GM21723 (cell line): ENCODE results near the gene ACRV1.
"Not testable (repeated sequence)": the region's sequence is repeated elsewhere in the genome, so short reads cannot be mapped to it uniquely, and the experiment has no call there.

Source experiments
- ATAC-seq: cut with Tn5 transposase; IDR thresholded peaks from one replicate; pipeline ENCODE4 v1.9.1; 2021; ENCODE audit warnings: mild to moderate bottlenecking, moderate library complexity; ENCODE audit not compliant: unreplicated experiment

The ACRV1 gene, protein sequence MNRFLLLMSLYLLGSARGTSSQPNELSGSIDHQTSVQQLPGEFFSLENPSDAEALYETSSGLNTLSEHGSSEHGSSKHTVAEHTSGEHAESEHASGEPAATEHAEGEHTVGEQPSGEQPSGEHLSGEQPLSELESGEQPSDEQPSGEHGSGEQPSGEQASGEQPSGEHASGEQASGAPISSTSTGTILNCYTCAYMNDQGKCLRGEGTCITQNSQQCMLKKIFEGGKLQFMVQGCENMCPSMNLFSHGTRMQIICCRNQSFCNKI

DNA sequence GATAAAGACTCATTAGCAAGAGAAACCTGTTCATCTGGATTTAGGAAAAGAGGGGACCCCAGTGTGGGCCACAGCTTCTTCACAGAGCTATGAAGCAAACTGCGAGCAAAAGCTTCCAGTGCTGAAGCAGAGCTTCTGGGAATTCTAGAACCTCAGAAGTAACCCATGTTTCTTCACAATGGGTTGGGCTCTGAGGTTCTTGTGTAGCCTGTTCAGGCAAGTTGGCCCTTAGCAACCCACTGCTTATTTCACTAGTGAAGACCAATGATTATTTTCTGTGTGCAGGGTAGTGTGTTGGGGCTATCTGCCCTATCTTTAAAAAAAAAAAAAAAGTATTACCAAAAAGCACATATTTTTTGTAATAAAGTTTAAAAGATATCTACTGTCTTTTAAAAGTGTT, at the start of gene ACRV1:
Gene ACRV1 (minus strand): TSS at position 101 of the 400 bp plus-strand sequence. CDS start 67 bp downstream, at position 34.
- no peak for ATAC-seq

DNA sequence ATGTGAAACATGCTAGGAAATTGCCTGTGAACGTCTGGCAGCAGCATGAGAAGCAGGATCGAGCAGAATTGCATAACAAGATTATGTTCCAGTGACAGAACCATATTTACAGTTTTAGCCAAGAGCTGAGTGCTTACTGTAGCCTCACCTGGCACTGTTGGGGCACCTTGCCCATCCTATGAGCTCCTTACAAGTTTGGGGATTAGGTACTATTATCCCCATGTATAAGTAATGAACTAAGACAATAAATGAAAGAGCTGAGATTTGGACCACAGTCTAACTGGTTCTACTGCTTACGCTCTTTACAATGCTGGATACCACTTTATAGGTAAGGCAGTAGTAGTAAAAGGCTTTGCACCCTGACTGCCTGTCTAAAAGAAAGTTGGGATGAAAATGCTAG, 48.3 kb upstream of the ACRV1 start:
- ATAC-seq, result no peak

DNA sequence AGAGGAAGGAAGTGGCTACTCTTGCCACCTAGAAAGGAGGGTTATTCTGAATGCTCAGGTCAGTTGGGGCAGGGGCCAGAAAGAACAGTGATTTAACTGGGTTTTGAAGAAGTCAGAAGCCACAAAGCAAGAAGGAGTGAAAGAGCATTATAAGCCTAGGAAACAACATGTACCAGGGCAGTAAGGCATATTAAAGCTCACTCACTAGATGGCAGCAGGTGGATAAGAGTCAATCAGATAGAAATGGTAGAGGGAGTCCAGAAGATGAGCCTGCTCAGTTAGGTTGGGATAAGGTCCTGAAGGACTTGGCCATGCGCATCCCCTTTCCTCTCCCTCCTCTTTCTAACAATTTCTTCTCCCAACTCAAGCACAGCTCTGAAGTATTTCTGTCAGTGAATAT, 43.5 kb upstream of the ACRV1 start:
- ATAC-seq, result no peak

DNA sequence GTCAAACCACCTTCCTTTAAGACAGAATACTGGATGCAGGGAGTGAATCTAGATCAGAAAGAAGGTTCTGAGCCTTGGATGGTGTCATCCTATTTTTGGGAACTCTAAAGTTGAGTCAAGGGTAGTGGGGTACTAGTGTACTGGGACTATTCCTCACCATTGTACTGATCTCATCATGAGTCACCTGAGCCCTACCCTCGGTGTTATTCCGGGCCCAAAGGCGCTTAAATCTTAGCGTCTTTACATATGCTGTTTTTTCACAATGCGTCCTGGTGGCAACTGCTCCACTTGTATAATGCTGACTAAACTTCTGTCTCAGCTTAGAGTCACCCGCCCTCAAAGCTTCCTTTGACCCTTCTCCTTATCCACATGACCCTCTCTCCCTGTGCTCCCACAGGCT, 40.1 kb upstream of the ACRV1 start:
- ATAC-seq, result no peak

DNA sequence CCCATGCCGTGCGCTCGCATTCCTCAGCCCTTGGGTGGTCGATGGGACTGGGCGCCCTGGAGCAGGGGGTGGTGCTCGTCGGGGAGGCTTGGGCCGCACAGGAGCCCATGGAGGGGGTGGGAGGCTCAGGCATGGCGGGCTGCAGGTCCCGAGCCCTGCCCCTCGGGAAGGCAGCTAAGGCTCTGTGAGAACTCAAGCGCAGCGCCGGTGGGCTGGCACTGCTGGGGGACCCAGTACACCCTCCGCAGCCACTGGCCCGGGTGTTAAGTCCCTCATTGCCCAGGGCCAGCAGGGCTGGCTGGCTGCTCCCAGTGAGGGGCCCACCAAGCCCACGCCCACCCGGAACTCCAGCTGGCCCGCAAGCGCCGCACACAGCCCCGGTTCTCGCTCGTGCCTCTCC, 24.0 kb upstream of the ACRV1 start:
- not testable (repeated sequence) for ATAC-seq

DNA sequence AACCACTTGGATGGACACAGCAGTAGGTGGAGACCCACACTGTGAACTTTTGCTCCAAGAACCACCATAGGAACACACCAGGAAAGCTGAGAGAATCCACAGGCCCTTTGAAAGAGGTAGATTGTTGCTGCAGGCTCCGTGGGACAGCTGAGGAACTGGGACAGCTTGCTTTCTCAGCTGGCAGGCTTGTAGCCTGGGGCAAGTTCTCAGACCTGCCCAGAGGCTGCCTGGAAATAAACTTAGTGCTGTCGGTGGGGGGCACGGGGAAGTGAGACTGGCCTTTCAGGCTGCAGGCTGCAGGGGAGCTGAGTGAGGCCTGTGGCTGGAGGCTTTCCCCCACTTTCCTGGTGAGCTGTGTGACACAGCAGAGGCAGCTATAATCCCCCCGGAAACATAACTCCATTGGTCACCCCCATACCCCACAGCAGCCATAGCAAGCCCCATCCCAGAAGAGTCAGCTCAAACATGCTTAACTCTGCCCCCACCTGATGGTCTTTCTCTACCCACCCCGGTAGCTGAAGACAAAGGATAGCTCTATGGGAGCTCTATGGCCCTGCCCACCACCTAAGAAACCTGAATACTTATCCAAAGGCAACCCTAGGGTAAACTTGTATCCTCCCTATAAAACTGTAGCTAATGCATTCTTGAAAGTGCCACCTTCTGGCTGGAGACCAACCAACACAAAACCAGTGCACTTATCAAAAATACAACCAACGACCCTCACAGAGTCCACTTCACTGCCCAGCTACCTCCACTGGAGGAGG, 21.4 kb upstream of the ACRV1 start:
- no peak for ATAC-seq

DNA sequence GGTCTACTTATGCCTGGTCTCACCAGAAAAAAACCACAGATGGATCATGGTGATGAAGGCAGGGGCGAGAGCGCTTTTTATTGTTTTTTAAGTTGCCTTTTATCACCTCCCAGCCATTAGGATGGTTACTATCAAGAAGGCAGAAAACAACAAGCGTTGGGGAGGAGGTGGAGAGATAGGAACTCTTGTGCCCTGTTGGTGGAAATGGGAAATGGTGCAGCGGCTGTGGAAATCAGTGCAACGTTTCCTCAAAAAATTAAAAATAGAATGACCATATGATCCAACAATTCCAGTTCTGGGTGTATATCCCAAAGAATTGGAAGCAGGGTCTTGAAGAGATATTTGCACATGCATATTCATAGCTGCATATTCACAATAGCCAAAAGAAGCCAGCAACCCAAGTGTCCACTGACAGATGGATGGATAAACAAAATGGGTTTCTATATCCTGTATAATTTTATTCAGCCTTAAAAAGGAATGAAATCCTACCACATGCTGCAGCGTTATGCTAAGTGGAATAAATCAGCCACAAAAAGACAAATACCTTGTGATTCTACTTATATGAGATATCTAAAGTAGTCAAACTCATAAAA, 20.5 kb upstream of the ACRV1 start:
- no peak for ATAC-seq

DNA sequence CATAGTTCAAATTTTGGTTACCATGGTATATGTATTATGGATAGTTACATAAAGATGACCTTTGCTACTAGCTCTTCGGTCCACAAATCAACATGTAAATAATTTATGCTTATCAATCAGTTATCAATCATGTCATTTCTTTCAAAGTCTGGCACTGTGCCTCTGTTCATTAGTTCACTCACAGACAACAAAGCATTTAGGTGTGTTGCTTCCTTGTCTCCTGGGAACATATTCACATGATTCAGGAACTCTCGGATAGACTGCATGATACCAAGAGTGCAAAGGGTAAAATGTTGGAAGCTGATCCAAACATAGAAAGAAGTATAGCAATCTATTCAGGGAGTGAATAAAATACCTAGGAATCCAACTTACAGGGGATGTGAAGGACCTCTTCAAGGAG, 14.3 kb upstream of the ACRV1 start:
- no peak for ATAC-seq

DNA sequence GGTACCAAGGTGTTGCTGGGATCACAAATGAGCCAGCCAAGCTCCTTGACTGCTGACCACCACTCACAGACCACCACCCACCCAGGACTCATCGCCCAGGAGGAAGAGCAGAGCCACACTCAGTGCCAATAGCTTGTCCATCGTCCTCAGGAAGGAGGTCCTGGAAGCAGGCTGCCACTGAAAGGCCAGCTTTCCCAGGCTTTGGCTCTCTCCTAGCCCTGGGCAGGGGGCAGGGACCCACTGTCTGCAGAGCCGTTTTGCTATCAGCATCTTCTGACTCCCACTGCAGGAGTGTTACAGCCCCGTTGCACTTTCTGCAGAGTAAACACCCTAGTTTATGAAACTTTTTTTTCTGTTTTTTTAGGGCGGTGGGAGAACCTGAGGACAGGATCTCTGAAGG, 12.2 kb upstream of the ACRV1 start:
- no peak for ATAC-seq

DNA sequence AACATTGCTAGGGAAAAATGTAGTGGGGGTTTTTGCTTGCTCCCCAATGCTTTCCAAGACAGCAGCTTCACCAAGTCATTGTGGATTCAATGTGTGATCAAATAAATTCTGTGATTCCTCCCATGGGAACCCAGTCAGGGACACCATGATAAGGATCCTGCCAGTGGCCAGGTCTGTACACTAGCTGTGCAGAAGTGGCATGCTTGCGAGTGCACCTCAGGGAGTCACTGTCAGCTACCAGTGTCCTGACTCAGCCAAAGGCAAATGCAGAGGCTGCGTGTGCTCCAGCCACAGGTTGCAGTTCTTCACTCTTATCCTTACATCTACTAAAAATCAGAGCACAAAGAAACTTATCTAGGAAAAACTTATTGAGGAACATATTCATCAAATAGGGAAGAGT, 9.4 kb upstream of the ACRV1 start:
- no peak for ATAC-seq

DNA sequence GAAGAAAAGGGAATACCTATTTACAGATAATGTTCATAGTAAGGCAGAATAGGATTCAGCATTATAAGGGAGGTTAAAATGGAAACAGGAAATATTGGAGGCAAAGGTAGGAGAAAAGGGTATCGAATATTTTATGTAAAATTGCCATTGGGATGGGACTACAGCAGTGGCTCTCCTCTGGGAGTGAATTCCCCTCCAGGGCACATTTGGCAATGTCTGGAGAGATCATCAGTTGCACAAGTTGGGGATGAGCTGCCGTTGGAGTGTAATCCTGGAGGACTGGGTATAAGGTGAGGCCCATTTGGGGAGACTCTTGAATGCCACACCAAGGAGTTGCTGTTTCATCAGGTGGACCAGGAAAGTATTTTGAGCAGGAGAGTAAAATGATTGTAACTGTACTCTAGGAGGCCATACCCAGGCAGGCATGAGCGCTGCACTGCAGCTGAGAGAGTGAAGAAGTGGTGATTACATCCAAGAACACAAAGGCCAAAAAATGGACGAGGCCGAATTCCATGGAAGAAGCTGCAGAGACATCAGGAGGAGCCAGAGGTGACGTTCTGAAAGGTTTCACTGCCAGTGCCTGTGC, 8.7 kb upstream of the ACRV1 start:
- ATAC-seq, result no peak

DNA sequence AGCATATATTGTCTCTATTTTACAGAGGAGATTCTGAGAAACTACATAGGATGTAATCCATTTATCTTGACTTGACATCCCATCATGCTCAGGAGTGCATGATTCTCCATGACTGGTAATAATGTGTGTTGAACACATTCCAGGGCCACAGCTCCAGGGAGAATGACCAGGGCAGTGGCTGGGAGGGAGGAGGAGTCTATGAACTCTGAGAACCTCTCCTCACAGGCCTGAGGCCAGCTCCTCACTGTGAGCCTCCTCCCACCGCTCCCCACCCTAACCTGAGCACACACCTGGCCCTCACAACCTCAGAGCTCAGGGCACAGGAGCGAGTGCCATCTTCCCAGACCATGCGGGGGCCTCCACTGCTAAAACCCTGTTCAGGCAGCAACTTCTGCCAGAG, 8.0 kb upstream of the ACRV1 start:
- ATAC-seq, result no peak

DNA sequence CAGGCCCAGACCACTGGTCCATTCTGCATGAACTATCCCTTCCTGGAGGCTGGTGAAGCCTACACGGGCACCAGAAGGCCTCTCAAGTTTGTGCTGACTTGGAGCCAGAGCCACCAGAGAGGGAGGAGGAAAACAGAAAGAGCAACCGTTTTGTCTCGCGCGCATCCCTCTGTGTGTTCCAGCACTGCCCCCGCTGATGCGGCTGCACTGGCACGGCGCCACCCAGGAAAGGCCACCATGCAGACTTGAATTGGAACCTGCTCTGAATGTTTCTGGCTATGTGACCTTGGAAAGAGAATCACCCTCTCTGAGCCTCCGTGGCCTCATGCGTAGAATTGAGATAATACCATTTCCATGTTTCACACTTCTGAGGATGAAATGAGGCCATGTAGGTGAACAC, 7.4 kb upstream of the ACRV1 start:
- ATAC-seq, result no peak

DNA sequence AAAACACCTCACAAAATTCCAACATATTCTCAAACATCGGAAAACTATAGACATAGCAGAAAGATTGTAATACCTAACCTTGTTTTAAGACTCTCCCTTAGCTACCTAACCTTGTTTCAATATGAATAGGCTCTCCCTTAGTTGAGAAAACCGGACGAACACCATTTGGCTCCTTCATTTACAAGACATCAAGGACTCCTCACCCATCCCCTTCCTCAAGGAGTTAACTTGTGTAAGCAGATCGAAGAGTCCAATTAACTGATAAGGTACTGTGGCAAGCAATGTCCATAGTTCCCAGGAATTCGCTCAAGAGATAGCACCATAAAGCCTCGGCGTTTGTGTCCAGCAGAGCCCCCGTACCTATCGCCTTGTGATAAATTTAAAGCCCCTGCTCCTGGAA, 4.6 kb upstream of the ACRV1 start:
- ATAC-seq, result no peak

DNA sequence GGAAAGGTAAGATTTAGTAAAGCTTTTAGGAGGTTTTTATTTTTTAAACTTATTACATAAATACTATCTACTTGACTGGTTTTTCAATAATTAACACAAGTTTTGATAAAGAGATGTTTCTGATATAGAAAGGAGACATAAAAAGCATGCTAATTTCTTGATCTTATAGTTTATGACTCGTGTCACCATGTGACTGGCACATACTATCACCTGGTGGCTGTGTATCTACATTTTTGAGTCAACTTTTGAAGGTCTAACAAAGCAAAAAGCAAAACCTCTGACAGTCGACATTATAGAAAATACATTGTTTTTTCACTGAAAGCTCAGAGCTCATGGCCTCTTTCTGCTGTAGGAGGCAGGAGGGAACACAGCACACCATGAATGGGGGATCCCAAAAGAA, 810 bp downstream of the ACRV1 start:
- ATAC-seq, result no peak

DNA sequence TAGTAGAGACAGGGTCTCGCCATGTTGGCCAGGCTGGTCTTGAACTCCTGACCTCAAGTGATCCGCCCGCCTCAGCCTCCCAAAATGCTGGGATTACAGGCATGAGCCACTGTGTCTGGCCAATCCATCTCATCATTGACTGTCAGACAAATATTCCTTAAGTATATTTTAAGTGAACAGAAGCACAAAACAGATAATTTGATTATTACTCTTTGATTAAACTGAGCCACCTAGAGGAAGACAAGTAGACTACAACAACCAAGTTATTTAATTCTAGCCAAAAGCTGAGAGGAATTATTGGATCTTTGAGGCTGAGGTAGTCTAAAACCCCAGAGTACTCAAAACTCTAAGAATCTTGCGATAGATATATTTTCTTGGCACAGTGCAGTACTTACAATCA, 1.2 kb downstream of the ACRV1 start:
- no peak for ATAC-seq

DNA sequence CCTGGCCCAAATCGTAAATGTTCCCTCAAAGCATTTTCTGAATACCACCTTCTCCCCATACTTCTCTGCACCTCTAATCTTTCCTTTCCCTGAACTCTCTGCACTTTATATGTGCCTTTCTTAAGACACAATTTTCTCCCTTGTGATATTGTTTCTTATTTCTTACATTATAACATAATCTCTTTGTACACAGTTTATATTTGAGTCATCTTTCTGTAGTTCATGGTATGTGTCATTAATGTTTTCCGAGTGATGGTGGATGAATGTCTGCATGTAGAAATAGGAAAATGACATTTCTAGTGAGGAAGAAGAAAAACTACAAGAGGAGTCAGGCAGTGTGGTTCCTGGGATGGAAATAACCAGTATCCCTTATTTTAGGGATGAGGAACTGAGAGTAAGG, 5.5 kb downstream of the ACRV1 start:
- ATAC-seq, result no peak

DNA sequence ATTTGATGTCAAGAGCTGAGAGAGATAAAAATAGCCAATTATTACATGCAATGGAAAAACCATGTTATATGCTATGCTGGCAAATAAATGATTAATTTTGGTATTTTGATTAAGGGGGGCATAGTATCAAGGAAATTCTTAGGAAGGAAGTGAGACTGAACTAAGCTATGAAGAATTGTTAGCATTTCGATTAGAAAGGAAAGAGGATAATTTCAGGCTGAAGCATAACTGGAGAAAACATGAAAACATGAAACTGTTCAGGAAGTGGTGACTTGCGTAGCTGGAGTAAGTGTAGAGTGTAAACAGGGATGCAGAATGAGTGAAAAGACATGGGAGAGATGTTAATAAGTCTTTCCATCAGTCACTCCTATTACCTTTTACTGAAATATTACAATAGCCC, 6.4 kb downstream of the ACRV1 start:
- ATAC-seq, result no peak

DNA sequence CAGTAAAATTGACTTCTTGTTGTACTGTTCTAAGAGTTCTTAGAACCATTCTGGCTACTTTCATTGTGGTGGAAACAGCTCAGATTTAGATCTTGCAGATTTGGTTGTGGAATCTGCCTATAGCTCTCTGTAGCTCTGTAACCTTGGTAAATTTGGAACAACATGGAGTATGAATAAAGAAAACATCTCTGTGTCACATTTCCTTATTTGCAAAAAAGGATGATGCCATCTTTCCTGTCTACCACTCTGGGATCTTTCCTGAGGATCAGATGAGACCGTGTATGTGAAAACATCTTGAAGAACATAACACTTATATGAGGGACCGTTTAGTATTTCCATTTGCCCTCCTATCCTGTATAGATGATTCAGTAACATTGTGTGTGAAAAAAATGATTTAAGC, 9.1 kb downstream of the ACRV1 start:
- no peak for ATAC-seq

DNA sequence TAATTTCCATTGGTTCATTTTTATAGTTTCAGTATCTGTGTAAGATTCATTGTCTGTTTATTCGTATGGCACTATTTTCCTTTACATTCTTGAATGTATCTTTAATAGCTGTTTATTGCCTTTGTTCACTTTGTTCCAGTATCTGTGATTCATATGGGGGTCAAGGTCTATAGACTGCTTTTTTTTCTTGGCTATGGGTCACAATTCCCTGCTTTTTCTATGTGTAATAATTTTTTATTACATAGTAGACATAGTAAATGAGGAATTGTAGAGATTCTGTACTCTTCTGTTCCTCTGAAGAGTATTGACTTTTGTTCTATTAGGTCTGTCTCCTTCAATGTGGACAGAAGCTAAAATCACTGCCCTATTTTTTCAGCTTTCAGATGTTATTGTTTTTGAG, 10.5 kb downstream of the ACRV1 start:
- ATAC-seq, result no peak

DNA sequence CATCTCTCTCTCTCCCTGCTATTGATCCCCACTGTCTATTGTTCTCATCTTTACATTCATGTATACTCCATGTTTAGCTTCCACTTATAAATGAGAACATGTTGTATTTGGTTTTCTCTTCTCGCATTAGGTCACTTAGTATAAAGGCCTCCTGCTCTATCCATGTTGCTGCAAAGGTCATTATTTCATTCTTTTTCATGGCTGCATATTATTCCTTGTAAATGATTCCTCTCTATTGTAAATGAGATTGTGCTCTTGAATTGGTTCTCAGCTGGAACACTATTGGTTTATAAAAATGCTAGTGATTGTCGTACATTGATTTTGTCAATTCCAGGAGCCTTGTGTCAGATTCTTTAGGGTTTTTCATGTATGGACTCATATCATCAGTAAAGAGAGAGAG, 13.5 kb downstream of the ACRV1 start:
- ATAC-seq, result no peak

DNA sequence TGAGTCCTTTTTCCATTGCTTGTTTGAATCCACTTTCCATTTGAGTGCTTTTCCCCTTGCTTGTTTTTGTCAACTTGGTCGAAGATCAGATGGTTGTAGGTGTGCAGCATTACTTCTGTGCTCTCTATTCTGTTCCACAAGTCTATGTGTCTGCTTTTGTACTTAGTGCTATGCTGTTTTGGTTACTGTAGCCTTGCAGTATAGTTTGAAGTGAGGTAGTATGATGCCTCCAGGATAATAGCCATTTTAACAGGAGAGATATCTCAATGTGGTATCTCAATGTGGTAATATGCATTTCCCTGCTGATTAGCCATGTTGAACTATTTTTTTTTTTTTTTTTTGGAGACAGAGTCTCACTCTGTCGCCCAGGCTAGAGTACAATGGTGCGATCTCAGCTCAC, 16.7 kb downstream of the ACRV1 start:
- no peak for ATAC-seq
